Left hindlimb (tissue), 1 donor: ENCODE results near the gene RPL35A.
"Not testable (repeated sequence)": the region's sequence is repeated elsewhere in the genome, so short reads cannot be mapped to it uniquely, and the experiment has no call there.

Experiments used
- DNase-seq: peaks from one replicate; pipeline ENCODE4 v3.0.0-alpha.2; 2018

RPL35A gene

DNA sequence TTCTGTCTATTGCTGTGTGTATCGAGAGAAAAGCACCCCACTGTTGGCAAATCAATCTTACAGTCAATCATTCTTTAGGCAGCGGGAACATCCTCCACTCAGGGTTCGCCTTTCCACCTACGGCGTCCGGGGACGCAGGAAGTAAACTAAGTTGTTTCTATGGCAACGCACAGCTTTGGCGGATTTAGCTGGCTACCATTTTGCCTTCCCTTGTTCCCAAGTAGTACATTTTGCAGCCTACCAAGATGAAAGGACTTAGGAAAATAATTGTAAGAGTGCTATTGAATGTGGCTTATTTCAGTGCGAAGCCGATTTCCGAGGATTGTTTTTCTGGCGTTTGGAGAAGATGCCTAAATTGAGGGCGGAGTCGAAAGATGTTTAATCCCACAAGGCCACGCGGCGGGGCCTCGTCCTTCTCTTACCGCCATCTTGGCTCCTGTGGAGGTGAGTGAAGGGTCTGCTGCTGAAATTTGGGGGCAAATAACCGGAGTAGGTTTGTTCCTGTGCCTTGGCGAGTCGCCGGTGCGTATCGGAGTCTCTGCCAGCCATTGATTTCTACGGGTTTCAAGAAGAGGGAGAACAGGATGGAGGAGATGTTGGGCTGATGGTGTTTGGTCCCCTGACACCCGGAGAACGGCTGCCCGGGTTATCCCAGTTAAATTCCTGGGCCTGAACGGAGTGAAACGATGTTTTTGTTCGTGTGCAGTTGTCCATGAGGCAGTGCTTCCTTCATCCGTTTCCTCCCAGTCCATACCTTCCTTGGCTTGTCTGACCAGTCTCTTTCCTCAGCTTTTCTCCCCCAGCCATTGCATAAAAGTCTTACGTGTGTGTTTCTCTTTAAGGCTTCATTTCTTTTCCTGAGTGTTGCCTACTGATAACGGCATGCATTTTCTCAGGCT is at the start of gene RPL35A:
TSS of gene RPL35A (plus strand) at position 413 of the 899 bp plus-strand sequence. CDS start 778 bp downstream, outside the sequence.
- DNase-seq = peak; percentile 90

DNA sequence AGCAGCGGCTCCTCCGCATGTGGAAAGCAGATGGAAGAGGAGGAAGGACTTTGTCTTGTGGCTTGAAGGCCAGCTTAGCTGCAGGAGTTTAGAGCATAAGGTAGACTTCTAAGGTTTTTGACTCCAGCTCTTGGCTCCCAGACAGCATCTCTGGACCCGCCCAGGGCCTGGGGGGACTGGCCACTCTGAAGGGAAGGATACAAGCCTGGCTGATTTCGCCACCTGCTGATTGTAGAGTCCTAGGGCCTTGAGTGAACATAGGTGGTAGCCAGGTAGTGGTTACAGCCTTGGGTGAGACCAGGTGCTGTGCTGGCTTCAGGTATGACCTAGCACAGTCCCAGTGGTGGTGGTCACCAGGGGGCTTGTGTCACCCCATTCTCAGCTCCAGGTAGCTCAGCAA is 48.4 kb upstream of the RPL35A start:
- no peak for DNase-seq

- peak; percentile 90 for DNase-seq
These were observed 43.8 kb upstream of the RPL35A start for GRCh38 chr3:197906023-197906849.

GRCh38 chr3:197906850-197907187 is 43.2 kb upstream of the RPL35A start:
- DNase-seq = no peak

DNA sequence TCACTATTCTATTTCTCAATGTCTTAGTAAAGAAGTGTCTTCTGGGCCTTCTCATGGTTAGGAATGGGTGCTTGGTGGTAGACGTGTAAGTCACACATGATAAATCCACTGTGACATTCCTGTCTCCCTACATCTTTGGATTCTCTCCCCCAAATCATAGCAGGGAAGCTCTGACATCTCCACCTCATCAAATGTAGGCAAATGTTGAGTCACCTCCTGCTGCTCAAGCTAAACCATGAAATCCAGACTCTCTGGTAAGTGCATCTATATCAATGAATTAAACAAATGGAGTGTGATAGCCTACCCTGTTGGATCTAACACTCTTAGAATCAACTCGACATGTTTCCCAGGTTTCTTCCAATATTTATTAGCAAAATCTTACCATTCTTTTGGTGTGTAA is 42.8 kb upstream of the RPL35A start:
- no peak for DNase-seq

DNA sequence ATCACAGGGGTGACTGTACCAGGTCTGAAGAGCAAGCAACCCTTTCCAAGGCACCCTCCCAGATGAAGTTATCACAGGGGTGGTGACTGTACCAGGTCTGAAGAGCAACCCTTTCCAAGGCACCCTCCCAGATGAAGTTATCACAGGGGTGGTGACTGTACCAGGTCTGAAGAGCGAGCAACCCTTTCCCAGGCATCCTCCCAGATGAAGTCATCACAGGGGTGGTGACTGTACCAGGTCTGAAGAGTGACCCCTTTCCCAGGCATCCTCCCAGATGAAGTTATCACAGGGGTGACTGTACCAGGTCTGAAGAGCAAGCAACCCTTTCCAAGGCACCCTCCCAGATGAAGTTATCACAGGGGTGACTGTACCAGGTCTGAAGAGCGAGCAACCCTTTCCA is 41.4 kb upstream of the RPL35A start:
- DNase-seq = not testable (repeated sequence)

DNA sequence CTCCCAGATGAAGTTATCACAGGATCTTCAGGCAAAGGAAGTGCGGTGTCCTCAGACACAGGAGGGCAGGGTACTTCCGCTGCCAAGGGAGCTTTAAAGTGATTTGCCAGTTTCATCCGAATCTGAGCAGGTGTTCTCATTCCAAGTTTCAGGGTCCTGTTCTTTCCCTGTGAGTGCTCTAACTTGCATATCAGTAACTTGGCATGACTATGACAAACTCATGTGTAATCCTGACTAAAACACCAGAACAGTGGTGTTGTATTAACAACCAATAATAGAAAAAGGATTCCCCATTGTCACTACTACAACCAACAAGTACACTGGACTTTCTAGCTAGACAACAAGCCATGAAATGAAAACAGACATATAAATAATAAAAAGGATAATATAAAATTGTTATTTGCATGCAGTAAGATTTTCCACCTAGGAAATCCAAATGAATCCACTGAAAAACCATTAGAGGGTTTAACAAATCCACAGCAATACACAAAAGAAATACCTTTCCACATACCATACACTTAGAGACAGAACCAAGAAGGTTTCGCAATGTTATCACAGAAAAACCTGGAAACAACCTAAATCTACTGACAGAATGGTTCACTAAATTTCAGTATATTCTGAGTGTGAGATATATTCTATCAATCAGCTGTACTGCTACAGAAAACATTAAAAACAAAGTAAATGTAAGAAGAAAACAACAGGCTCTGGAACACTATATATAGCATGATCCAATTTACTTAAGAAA is 40.9 kb upstream of the RPL35A start:
- no peak for DNase-seq

GRCh38 chr3:197912741-197913476 is 37.1 kb upstream of the RPL35A start:
- no peak for DNase-seq

DNA sequence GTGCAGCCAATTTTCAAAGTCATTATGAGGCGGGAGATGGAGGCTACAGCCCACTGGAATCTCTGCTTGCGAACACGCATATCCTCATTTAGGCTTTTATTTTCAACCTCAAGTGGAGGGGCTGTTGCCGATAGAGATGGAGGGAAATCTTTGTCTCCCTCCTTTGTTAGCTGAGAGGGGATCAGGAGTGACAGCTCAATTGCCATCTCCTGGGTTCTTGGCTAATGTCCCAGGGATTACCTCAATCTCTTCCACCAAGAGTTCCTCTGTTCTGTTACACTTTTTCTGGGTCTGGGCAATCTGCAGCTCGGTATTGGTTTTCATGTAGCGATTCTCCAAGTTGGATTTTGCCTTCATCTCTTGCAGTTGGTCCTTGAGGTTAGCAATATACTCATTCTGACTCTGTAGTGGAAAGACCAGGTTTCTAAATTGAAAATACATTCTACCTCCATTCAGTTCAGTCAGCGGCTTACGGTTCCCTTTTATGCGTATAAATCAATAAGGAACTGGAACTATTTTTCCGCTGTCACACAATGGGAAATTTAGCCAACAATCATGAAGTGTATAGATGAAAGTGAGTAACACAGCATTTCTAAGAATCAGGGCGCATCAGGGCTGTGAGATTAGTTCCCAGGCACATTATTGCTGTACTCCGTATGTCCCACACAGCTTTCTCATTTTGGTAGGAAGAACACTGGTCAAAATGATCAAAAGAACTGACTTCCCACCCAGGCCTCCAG is 36.2 kb upstream of the RPL35A start:
- DNase-seq = no peak

DNA sequence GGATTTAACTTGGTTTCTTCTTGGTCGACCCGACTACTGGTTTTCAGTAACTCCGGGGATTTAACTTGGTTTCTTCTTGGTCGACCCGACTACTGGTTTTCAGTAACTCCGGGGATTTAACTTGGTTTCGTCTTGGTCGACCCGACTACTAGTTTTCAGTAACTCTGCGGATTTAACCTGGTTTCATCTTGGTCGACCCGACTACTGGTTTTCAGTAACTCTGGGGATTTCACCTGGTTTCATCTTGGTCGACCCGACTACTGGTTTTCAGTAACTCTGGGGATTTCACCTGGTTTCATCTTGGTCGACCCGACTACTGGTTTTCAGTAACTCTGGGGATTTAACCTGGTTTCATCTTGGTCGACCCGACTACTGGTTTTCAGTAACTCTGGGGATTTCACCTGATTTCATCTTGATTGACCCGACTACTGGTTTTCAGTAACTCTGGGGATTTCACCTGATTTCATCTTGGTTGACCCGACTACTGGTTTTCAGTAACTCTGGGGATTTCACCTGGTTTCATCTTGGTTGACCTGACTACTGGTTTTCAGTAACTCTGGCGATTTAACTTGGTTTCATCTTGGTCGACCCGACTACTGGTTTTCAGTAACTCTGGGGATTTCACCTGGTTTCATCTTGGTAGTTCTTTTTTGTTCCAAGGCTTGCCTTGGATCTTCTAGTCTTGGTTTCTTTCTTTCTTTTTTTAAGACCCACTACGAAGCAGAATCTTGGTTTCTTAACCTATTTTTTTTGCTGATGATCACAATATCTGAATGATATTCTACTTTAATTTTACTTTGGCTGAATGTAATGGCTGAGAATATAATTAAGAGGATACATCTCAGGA is 28.3 kb upstream of the RPL35A start:
- not testable (repeated sequence) for DNase-seq

- DNase-seq = no peak
These were observed 23.6 kb upstream of the RPL35A start for GRCh38 chr3:197926418-197926817.

- DNase-seq = not testable (repeated sequence)
These were observed 22.4 kb upstream of the RPL35A start for GRCh38 chr3:197927578-197927977.

DNA sequence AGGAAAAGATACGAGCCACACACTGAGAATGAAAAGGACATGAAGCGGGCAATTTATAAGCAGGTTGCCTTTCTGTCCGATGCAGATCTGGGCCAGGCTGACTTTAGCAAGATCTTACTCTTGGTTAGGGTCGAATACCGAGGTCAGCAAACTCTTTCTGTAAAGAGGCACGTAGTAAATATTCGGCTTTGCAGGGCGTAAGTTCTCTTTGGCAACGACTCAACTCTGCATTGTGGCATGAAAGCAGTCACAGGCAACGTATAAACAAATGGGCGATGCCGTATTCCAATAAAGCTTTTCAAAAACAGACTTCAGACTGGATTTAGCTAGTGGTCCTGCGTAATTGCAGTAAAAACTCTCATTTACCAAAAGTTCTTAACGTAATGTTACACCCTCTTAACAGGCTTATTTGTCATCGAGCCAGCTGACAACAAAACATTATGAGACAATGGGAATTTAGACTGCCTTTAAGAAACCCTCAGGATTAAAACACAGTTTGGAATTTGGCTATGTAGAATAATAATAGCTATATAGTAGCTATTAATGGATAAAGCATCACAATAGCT is 13.1 kb upstream of the RPL35A start:
- DNase-seq = no peak

DNA sequence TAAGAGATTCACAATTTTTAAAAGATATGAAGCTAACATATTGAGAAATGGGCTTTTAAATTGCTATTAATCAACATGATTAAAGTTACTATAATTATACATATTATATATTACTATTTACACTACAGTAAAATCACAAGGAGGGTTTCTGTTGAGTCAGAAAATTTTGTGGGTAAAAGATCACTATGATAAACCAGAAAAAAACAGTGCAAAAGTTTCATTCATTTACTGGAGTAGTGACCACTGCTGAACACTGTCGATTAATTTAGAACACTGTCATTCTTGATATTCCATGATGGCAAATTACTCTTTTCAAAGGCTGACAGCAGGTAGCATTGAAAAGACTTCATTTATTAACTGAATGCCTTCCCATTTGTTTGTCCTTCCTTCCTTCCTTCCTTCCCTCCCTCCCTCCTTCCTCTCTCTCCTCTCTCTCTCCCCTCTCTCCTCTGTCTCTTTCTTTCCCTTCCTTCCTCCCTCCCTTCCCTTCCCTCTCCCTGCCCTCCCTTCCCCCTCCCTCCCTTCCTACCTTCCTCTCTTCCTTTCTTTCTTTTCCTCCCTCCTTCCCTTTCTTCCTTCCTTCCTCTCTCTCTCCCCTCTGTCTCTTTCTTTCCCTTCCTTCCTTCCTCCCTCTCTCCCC is 9.1 kb upstream of the RPL35A start:
- no peak for DNase-seq

- no peak for DNase-seq
These were observed 6.9 kb upstream of the RPL35A start for GRCh38 chr3:197942956-197943556.

DNA sequence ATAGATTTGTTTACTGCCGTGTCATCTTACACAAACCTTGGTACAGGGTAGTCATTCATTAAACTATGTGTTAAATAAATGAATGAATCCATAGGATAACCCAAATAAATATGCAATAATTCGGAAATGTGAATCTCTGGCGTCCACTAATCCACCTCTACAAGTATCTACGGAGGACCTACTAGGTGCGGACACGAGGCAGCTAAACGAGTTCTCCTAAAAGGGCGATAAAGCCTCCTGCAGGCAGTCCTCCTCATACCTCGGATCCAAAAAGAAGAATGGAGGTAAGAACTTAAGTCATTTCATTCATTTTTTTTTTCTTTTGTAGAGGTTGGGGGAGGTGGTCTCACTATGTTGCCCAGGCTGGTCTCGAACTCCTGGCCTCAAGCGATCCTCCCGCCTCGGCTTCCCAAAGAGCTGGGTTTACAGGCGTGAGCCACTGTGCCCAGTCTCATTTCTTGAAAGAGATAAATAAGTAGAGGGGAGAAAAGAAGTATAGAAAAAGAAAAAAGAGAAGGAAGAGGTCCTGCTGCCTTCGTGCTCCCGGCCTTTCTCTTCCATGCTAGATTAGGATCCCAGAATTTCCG is 706 bp upstream of the RPL35A start:
- no peak for DNase-seq

GRCh38 chr3:197950677-197951061 is 679 bp downstream of the RPL35A start:
- DNase-seq = no peak

DNA sequence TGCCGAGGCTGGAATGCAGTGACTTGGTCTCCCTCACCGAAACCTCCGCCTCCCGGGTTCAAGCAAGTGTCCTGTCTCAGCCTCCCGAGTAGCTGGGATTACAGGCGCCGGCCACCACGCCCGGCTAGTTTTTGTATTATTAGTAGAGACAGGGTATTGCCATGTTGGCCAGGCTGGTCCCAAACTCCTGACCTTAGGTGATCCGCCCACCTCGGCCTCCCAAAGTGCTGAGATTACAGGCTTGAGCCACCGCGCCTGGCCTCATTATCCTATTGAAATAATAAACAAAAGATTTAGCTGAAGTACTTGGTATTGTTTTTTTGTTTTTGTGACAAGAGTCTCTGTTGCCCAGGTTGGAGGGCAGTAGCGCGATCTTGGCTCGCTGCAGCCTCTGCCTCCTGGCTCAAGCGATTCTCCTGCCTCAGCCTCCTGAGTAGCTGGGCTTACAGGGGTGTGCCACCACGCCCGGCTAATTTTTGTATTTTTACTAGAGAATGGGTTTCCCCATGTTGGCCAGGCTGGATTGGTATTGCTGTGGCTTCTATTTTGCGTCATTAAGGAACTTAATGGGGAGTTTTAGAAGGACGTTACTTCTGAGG is 1.5 kb downstream of the RPL35A start:
- DNase-seq = no peak

GRCh38 chr3:197952440-197952839 is 2.5 kb downstream of the RPL35A start:
- DNase-seq = no peak
